Activated naive CD8-positive, alpha-beta T cell treated with anti-CD3 and anti-CD28 coated beads, Interleukin-2, amount 10 ng/mL, durations not matched to agents 7 days and 5 days (primary cell): Measurements from ENCODE around the gene BMPR1A. TPM values are rescaled to one million over a fixed set of nuclear protein-coding genes. Genes with fewer than 3 reads are reported as not detected.

Experiments
- ATAC-seq: fragments of 150-1000 bp; cut with Tn5 transposase; one replicate; pipeline ENCODE4 v1.10.0; 2021; ENCODE audit warnings: low read depth, moderate library complexity
- POLR2A ChIA-PET: fragments of 350-600 bp; sonication (Branson Sonifier 250); formaldehyde crosslinking; loops from one replicate; lab custom pipeline; 2021; ENCODE audit warnings: antibody characterized with exemption; lab: Charles Lee
- DNase-seq: peaks from one replicate; pipeline ENCODE4 v3.0.0; 2021
- H3K27ac Mint-ChIP-seq: one replicate; pipeline ENCODE4 v1.8.0; 2022; ENCODE audit warnings: mild to moderate bottlenecking, mixed read lengths
- H3K27me3 Mint-ChIP-seq: one replicate; pipeline ENCODE4 v1.8.0; 2022; ENCODE audit warnings: mild to moderate bottlenecking, moderate library complexity, mixed read lengths
- H3K36me3 Mint-ChIP-seq: one replicate; pipeline ENCODE4 v1.8.0; 2021; ENCODE audit warnings: mild to moderate bottlenecking, mixed read lengths
- H3K4me1 Mint-ChIP-seq: one replicate; pipeline ENCODE4 v1.8.0; 2021; ENCODE audit warnings: mixed read lengths
- H3K4me3 Mint-ChIP-seq: one replicate; pipeline ENCODE4 v1.8.0; 2022; ENCODE audit warnings: mild to moderate bottlenecking, moderate library complexity, mixed read lengths
- H3K9me3 Mint-ChIP-seq: one replicate; pipeline ENCODE4 v1.8.0; 2021; ENCODE audit warnings: mixed read lengths
- total RNA-seq, 2 experiments: library from RNA; stranded (reverse); gene quantifications; one replicate each; pipeline ENCODE4 v1.2.3, GENCODE V29; 2021

Gene BMPR1A
- total RNA-seq, 2 experiments from 2014 or later, result 13.3 to 15.0 TPM

GRCh38 chr10:86758189-86759072 lies 2.0 kb downstream of the BMPR1A start:
- no peak for DNase-seq
- peaks cover 26% of the 10 kb centered on the region for H3K4me1 Mint-ChIP-seq
- peaks cover 47% of the 10 kb centered on the region for H3K27me3 Mint-ChIP-seq
- no peak for ATAC-seq
- no peak overlapping the region for H3K27ac Mint-ChIP-seq
- H3K4me3 Mint-ChIP-seq, result peak overlapping the region; percentile 85
- no peaks in the 10 kb centered on the region for H3K9me3 Mint-ChIP-seq
- POLR2A ChIA-PET, result interaction anchor here (1.4 kb wide), 1 partner anchor 17 kb away, joined by 3 read pairs; no protein-coding TSS in a partner anchor
- H3K36me3 Mint-ChIP-seq, result no peaks in the 10 kb centered on the region

- no peak overlapping the region for H3K27ac Mint-ChIP-seq
- no peak for DNase-seq
- H3K4me3 Mint-ChIP-seq, result peak overlapping the region; percentile 2
- POLR2A ChIA-PET, result no interaction called here
- no peaks in the 10 kb centered on the region for H3K9me3 Mint-ChIP-seq
- H3K36me3 Mint-ChIP-seq, result no peaks in the 10 kb centered on the region
- H3K27me3 Mint-ChIP-seq, result peaks cover 47% of the 10 kb centered on the region
- peaks cover 24% of the 10 kb centered on the region for H3K4me1 Mint-ChIP-seq
- ATAC-seq, result no peak
These were observed 2.8 kb downstream of the BMPR1A start for GRCh38 chr10:86759073-86759672.

- H3K4me3 Mint-ChIP-seq, result no peak overlapping the region
- ATAC-seq (no peak), DNase-seq (no peak)
- POLR2A ChIA-PET, result no interaction called here
- peaks cover 9% of the 10 kb centered on the region for H3K4me1 Mint-ChIP-seq
- H3K27ac Mint-ChIP-seq, result no peak overlapping the region
- no peaks in the 10 kb centered on the region for H3K9me3 Mint-ChIP-seq
- H3K27me3 Mint-ChIP-seq, result peaks cover 35% of the 10 kb centered on the region
- H3K36me3 Mint-ChIP-seq, result no peaks in the 10 kb centered on the region
These were observed 7.0 kb downstream of the BMPR1A start for GRCh38 chr10:86763404-86763803.

- Mint-ChIP-seq H3K27me3 (peaks cover 15% of the 10 kb centered on the region), H3K9me3 (no peaks in the 10 kb centered on the region), H3K4me1 (no peaks in the 10 kb centered on the region), H3K4me3 (no peak overlapping the region), H3K27ac (no peak overlapping the region), H3K36me3 (no peaks in the 10 kb centered on the region)
- DNase-seq, result no peak
- POLR2A ChIA-PET, result no interaction called here
- ATAC-seq, result no peak
These were observed 9.1 kb downstream of the BMPR1A start for GRCh38 chr10:86765548-86765947.

- POLR2A ChIA-PET, result no interaction called here
- no peak for ATAC-seq
These were observed 12.1 kb downstream of the BMPR1A start for GRCh38 chr10:86768412-86769062.

GRCh38 chr10:86769991-86770390 lies 13.6 kb downstream of the BMPR1A start:
- POLR2A ChIA-PET, result no interaction called here
- Mint-ChIP-seq H3K36me3 (no peaks in the 10 kb centered on the region), H3K27me3 (peaks cover 6% of the 10 kb centered on the region), H3K4me3 (no peak overlapping the region), H3K4me1 (peaks cover 2% of the 10 kb centered on the region), H3K27ac (no peak overlapping the region), H3K9me3 (no peaks in the 10 kb centered on the region)
- DNase-seq (no peak), ATAC-seq (no peak)

More at GRCh38 chr10:86768412-86769062, 12.1 kb downstream of the BMPR1A start:
- no peak overlapping the region for H3K27ac Mint-ChIP-seq
- H3K27me3 Mint-ChIP-seq, result peaks cover 6% of the 10 kb centered on the region
- no peaks in the 10 kb centered on the region for H3K9me3 Mint-ChIP-seq
- H3K4me1 Mint-ChIP-seq, result no peaks in the 10 kb centered on the region
- no peak overlapping the region for H3K4me3 Mint-ChIP-seq
- no peaks in the 10 kb centered on the region for H3K36me3 Mint-ChIP-seq
- DNase-seq, result no peak

GRCh38 chr10:86770412-86770960 lies 14.1 kb downstream of the BMPR1A start:
- Mint-ChIP-seq H3K4me1 (peaks cover 5% of the 10 kb centered on the region), H3K27me3 (peaks cover 6% of the 10 kb centered on the region), H3K27ac (no peak overlapping the region), H3K36me3 (no peaks in the 10 kb centered on the region), H3K4me3 (no peak overlapping the region), H3K9me3 (no peaks in the 10 kb centered on the region)
- ATAC-seq (peak; percentile 56), DNase-seq (no peak)
- POLR2A ChIA-PET, result no interaction called here

- H3K4me1 Mint-ChIP-seq, result peaks cover 5% of the 10 kb centered on the region
- POLR2A ChIA-PET, result interaction anchor here (0.7 kb wide), 1 partner anchor 12 kb away, joined by 4 read pairs; no protein-coding TSS in a partner anchor
- no peak for DNase-seq
- no peak for ATAC-seq
- H3K27me3 Mint-ChIP-seq, result peaks cover 2% of the 10 kb centered on the region
- H3K9me3 Mint-ChIP-seq, result no peaks in the 10 kb centered on the region
- H3K4me3 Mint-ChIP-seq, result no peak overlapping the region
- H3K27ac Mint-ChIP-seq, result no peak overlapping the region
- no peaks in the 10 kb centered on the region for H3K36me3 Mint-ChIP-seq
These were observed 17.1 kb downstream of the BMPR1A start for GRCh38 chr10:86773498-86773897.

- Mint-ChIP-seq H3K27ac (no peak overlapping the region), H3K9me3 (no peaks in the 10 kb centered on the region), H3K36me3 (peaks cover 2% of the 10 kb centered on the region), H3K27me3 (peaks cover 2% of the 10 kb centered on the region), H3K4me1 (peaks cover 6% of the 10 kb centered on the region), H3K4me3 (no peak overlapping the region)
- ATAC-seq (no peak), DNase-seq (no peak)
- POLR2A ChIA-PET, result no interaction called here
These were observed 18.8 kb downstream of the BMPR1A start for GRCh38 chr10:86775056-86775869.

- ATAC-seq, result no peak
- H3K27ac Mint-ChIP-seq, result no peak overlapping the region
- POLR2A ChIA-PET, result no interaction called here
These were observed 19.4 kb downstream of the BMPR1A start for GRCh38 chr10:86775870-86776180.

GRCh38 chr10:86779220-86780017 lies 23.0 kb downstream of the BMPR1A start:
- no peak overlapping the region for H3K27ac Mint-ChIP-seq
- no peak for ATAC-seq
- H3K9me3 Mint-ChIP-seq, result peaks cover 3% of the 10 kb centered on the region
- H3K4me1 Mint-ChIP-seq, result peaks cover 6% of the 10 kb centered on the region
- POLR2A ChIA-PET, result no interaction called here
- H3K4me3 Mint-ChIP-seq, result no peak overlapping the region
- DNase-seq, result no peak
- peaks cover 14% of the 10 kb centered on the region for H3K36me3 Mint-ChIP-seq
- H3K27me3 Mint-ChIP-seq, result peaks cover 7% of the 10 kb centered on the region

More at GRCh38 chr10:86775870-86776180, 19.4 kb downstream of the BMPR1A start:
- peaks cover 2% of the 10 kb centered on the region for H3K27me3 Mint-ChIP-seq
- DNase-seq, result no peak
- peaks cover 2% of the 10 kb centered on the region for H3K36me3 Mint-ChIP-seq
- H3K4me3 Mint-ChIP-seq, result no peak overlapping the region
- H3K9me3 Mint-ChIP-seq, result no peaks in the 10 kb centered on the region
- peaks cover 6% of the 10 kb centered on the region for H3K4me1 Mint-ChIP-seq

- Mint-ChIP-seq H3K36me3 (peaks cover 22% of the 10 kb centered on the region), H3K27me3 (peaks cover 4% of the 10 kb centered on the region), H3K9me3 (peaks cover 9% of the 10 kb centered on the region), H3K4me1 (peaks cover 2% of the 10 kb centered on the region), H3K4me3 (no peak overlapping the region), H3K27ac (no peak overlapping the region)
- DNase-seq (no peak), ATAC-seq (no peak)
- POLR2A ChIA-PET, result no interaction called here
These were observed 26.4 kb downstream of the BMPR1A start for GRCh38 chr10:86782701-86783418.
